ENCODE measurements around the gene KRT10.

DNA sequence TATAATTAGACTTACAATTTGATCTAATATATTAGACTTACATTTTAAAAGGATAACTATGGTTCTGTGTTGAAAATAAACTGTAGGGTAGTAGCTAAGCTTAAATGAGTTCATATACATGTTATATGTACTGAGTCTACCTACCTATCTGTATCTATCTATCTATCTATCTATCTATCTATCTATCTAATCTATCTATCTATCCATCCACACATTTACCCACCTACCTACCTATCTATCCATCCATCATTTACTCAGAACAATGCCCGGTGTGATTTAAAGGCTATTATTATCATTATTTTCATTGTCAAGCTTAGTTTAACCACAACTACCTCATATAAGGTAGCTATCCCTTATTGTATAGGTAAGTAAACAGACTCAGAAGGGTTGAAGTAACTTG, 7.0 kb downstream of the KRT10 start:
- TF ChIP-seq POLR2A (IDR thresholded peaks at IDR 0.05) (no peak), EP300 (IDR thresholded peaks at IDR 0.05) (no peak)
